ENCODE measurements around the gene ASCC3. TPM values are rescaled to one million over a fixed set of nuclear protein-coding genes. Genes with fewer than 3 reads are reported as not detected.

The ASCC3 gene
- total RNA-seq, 4 donors from 2014 or later, result 25.9 to 40.9 (median 31.3) TPM

- no peaks in the 10 kb centered on the region for H3K36me3 ChIP-seq
- DNase-seq (ENCODE audit: low spot score in 2 of 2), result no peak
- H3K27ac ChIP-seq, result no peak overlapping the region
- no peaks in the 10 kb centered on the region for H3K4me1 ChIP-seq
- no peak overlapping the region for H3K4me3 ChIP-seq
- H3K27me3 ChIP-seq, result no peaks in the 10 kb centered on the region
- WGBS, result 94% methylated on average over 4 of the region's 4 CpGs
- TF ChIP-seq POLR2AphosphoS5 (IDR thresholded peaks at IDR 0.05) (no peak), CTCF (IDR thresholded peaks at IDR 0.05) (no peak), EP300 (IDR thresholded peaks at IDR 0.05) (no peak), POLR2A (IDR thresholded peaks at IDR 0.05) (no peak)
- no peaks in the 10 kb centered on the region for H3K9me3 ChIP-seq
Observed at GRCh38 chr6:100618351-100618671, 262.8 kb downstream of the ASCC3 start.

GRCh38 chr6:100617633-100618350, 263.3 kb downstream of the ASCC3 start:
- no peaks in the 10 kb centered on the region for H3K4me1 ChIP-seq
- no peaks in the 10 kb centered on the region for H3K36me3 ChIP-seq
- H3K27me3 ChIP-seq, result no peaks in the 10 kb centered on the region
- no peak overlapping the region for H3K27ac ChIP-seq
- no peak for DNase-seq (ENCODE audit: low spot score in 2 of 2)
- no peak overlapping the region for H3K4me3 ChIP-seq
- 92% methylated on average over 3 of the region's 4 CpGs for WGBS
- H3K9me3 ChIP-seq, result no peaks in the 10 kb centered on the region
- TF ChIP-seq POLR2A (IDR thresholded peaks at IDR 0.05) (no peak), POLR2AphosphoS5 (IDR thresholded peaks at IDR 0.05) (no peak), CTCF (IDR thresholded peaks at IDR 0.05) (no peak), EP300 (IDR thresholded peaks at IDR 0.05) (no peak)

- Histone ChIP-seq H3K4me3 (no peak overlapping the region), H3K9me3 (no peaks in the 10 kb centered on the region), H3K27ac (no peak overlapping the region), H3K27me3 (no peaks in the 10 kb centered on the region), H3K36me3 (no peaks in the 10 kb centered on the region), H3K4me1 (no peaks in the 10 kb centered on the region)
- DNase-seq (ENCODE audit: low spot score in 2 of 2), result no peak
- TF ChIP-seq CTCF (IDR thresholded peaks at IDR 0.05), result no peak
- no peak for TF ChIP-seq POLR2A (IDR thresholded peaks at IDR 0.05)
- no peak for TF ChIP-seq POLR2AphosphoS5 (IDR thresholded peaks at IDR 0.05)
- TF ChIP-seq EP300 (IDR thresholded peaks at IDR 0.05), result no peak
- 96% methylated on average over 8 of the region's 8 CpGs for WGBS
Observed at GRCh38 chr6:100614933-100615332, 266.2 kb downstream of the ASCC3 start.

GRCh38 chr6:100614386-100614785, 266.7 kb downstream of the ASCC3 start:
- no peak overlapping the region for H3K4me3 ChIP-seq
- no peaks in the 10 kb centered on the region for H3K9me3 ChIP-seq
- no peaks in the 10 kb centered on the region for H3K36me3 ChIP-seq
- H3K27me3 ChIP-seq, result no peaks in the 10 kb centered on the region
- no peak overlapping the region for H3K27ac ChIP-seq
- no peak for DNase-seq (ENCODE audit: low spot score in 2 of 2)
- WGBS, result 98% methylated on average over 4 of the region's 4 CpGs
- no peaks in the 10 kb centered on the region for H3K4me1 ChIP-seq
- no peak for TF ChIP-seq CTCF (IDR thresholded peaks at IDR 0.05)
- no peak for TF ChIP-seq POLR2A (IDR thresholded peaks at IDR 0.05)
- TF ChIP-seq POLR2AphosphoS5 (IDR thresholded peaks at IDR 0.05), result no peak
- TF ChIP-seq EP300 (IDR thresholded peaks at IDR 0.05), result no peak

- Histone ChIP-seq H3K27me3 (no peaks in the 10 kb centered on the region), H3K36me3 (no peaks in the 10 kb centered on the region), H3K27ac (no peak overlapping the region), H3K4me3 (no peak overlapping the region), H3K4me1 (no peaks in the 10 kb centered on the region), H3K9me3 (no peaks in the 10 kb centered on the region)
- no peak for DNase-seq (ENCODE audit: low spot score in 2 of 2)
- 98% methylated on average over 3 of the region's 3 CpGs for WGBS
- TF ChIP-seq POLR2A (IDR thresholded peaks at IDR 0.05) (no peak), EP300 (IDR thresholded peaks at IDR 0.05) (no peak), POLR2AphosphoS5 (IDR thresholded peaks at IDR 0.05) (no peak), CTCF (IDR thresholded peaks at IDR 0.05) (no peak)
Observed at GRCh38 chr6:100613656-100614055, 267.5 kb downstream of the ASCC3 start.
